CD14-positive monocyte (primary cell): ENCODE measurements around the gene ATF4. TPM values are rescaled to one million over a fixed set of nuclear protein-coding genes. Genes with fewer than 3 reads are reported as not detected.
A peak's percentile ranks its signal among the peaks of the same experiment; 100 is the strongest.

Experiments
- DNase-seq, 3 donors: peaks; one replicate each; pipeline ENCODE4 v3.0.0-alpha.2; 2011 to 2022
- H2AFZ ChIP-seq: 2 replicates; pipeline ENCODE4 v1.6.0; 2012; ENCODE audit warnings: mild to moderate bottlenecking, low read depth, low read length, inconsistent platforms; ENCODE audit not compliant: insufficient read depth, poor library complexity, severe bottlenecking
- H3K27ac ChIP-seq, 2 donors: 1 replicate in 1 of 2; 2 replicates in 1 of 2; pipeline ENCODE4 v1.5.1; 2012 to 2013; ENCODE audit warnings: low read length in 2 of 2, control low read depth in 1 of 2, inconsistent platforms in 1 of 2, low read depth in 1 of 2, mild to moderate bottlenecking in 1 of 2
- H3K27me3 ChIP-seq, 2 donors: one replicate each; pipeline versions ENCODE4 v1.6.0 to v1.6.1; 2011 to 2013; ENCODE audit warnings: low read length in 2 of 2; ENCODE audit not compliant: control insufficient read depth in 2 of 2, insufficient read depth in 2 of 2
- H3K36me3 ChIP-seq, 2 donors: replicated peaks in 1 of 2; 1 replicate in 1 of 2; 2 replicates in 1 of 2; pipeline versions ENCODE4 v1.5.1 to v1.6.1; 2012 to 2013; ENCODE audit warnings: low read length in 2 of 2, control low read depth in 1 of 2, inconsistent platforms in 1 of 2, mild to moderate bottlenecking in 1 of 2; ENCODE audit not compliant: insufficient read depth in 2 of 2, control insufficient read depth in 1 of 2
- H3K4me1 ChIP-seq, 2 donors: 1 replicate in 1 of 2; 2 replicates in 1 of 2; pipeline versions ENCODE4 v1.5.1 to v1.6.1; 2012 to 2013; ENCODE audit warnings: low read length in 2 of 2, control low read depth in 1 of 2, inconsistent platforms in 1 of 2, mild to moderate bottlenecking in 1 of 2, moderate library complexity in 1 of 2; ENCODE audit not compliant: insufficient read depth in 2 of 2, control insufficient read depth in 1 of 2
- H3K4me2 ChIP-seq: replicated peaks from 2 replicates; pipeline ENCODE3; 2012; ENCODE audit warnings: low read length, moderate library complexity, mild to moderate bottlenecking; ENCODE audit not compliant: poor library complexity, severe bottlenecking; ENCODE audit errors: extremely low read depth
- H3K4me3 ChIP-seq, 3 experiments: fragments of 200-600 bp in 1 of 3; sonication (generic) in 1 of 3; replicated peaks in 1 of 3; 1 replicate in 2 of 3; 2 replicates in 1 of 3; pipeline ENCODE4 v1.5.1; 2011 to 2013; ENCODE audit warnings: low read length in 3 of 3, mild to moderate bottlenecking in 3 of 3, control low read depth in 2 of 3, low read depth in 2 of 3, inconsistent platforms in 1 of 3, moderate library complexity in 1 of 3
- H3K79me2 ChIP-seq: 2 replicates; pipeline ENCODE4 v1.6.0; 2012; ENCODE audit warnings: mild to moderate bottlenecking, control low read depth, inconsistent platforms, low read length, moderate library complexity; ENCODE audit not compliant: insufficient read depth
- H3K9ac ChIP-seq: 2 replicates; pipeline ENCODE4 v1.6.0; 2017; ENCODE audit warnings: low read length, mild to moderate bottlenecking; ENCODE audit not compliant: insufficient read depth, poor library complexity, severe bottlenecking
- H3K9me3 ChIP-seq, 2 donors: replicated peaks in 1 of 2; 1 replicate in 1 of 2; 2 replicates in 1 of 2; pipeline versions ENCODE4 v1.5.1 to v1.6.1; 2012 to 2013; ENCODE audit warnings: low read length in 2 of 2, control low read depth in 1 of 2; ENCODE audit not compliant: control insufficient read depth in 1 of 2, insufficient read depth in 1 of 2
- H4K20me1 ChIP-seq: 2 replicates; pipeline ENCODE4 v1.6.0; 2012; ENCODE audit warnings: mild to moderate bottlenecking, low read length, control low read depth, moderate library complexity; ENCODE audit not compliant: insufficient read depth
- H3K27ac Mint-ChIP-seq, 7 donors: one replicate each; pipeline ENCODE4 v1.8.0; 2020; ENCODE audit warnings: mild to moderate bottlenecking in 7 of 7, mixed read lengths in 7 of 7, moderate library complexity in 6 of 7, inconsistent platforms in 2 of 7
- H3K27me3 Mint-ChIP-seq, 3 donors: one replicate each; pipeline ENCODE4 v1.8.0; 2021 to 2022; ENCODE audit warnings: low read depth in 3 of 3, mild to moderate bottlenecking in 3 of 3, mixed read lengths in 3 of 3, moderate library complexity in 3 of 3, inconsistent platforms in 1 of 3
- H3K36me3 Mint-ChIP-seq, 2 donors: one replicate each; pipeline ENCODE4 v1.8.0; 2020; ENCODE audit warnings: mixed read lengths in 2 of 2, inconsistent platforms in 1 of 2, mild to moderate bottlenecking in 1 of 2
- H3K4me1 Mint-ChIP-seq: one replicate; pipeline ENCODE4 v1.8.0; 2020; ENCODE audit warnings: mild to moderate bottlenecking, mixed read lengths
- H3K4me3 Mint-ChIP-seq, 2 donors: one replicate each; pipeline ENCODE4 v1.8.0; 2020; ENCODE audit warnings: mild to moderate bottlenecking in 2 of 2, mixed read lengths in 2 of 2, moderate library complexity in 1 of 2
- H3K9me3 Mint-ChIP-seq, 7 donors: one replicate each; pipeline ENCODE4 v1.8.0; 2020 to 2022; ENCODE audit warnings: mixed read lengths in 7 of 7, mild to moderate bottlenecking in 6 of 7, moderate library complexity in 6 of 7, inconsistent platforms in 2 of 7
- WGBS: methylation state at CpG from one replicate; pipeline ENCODE4 v1.1.5; 2013; ENCODE audit warnings: missing lambda C conversion rate; ENCODE audit not compliant: insufficient coverage; 5-methylcytosine and 5-hydroxymethylcytosine counted together
- intact Hi-C, 2 donors: fragments of 100-400 bp; cut with micrococcal nuclease; formaldehyde crosslinking; loops; one replicate each; pipeline versions ENCODE4 v1.15.0 to v1.15.1; 2023
- polyA plus RNA-seq, 3 donors: library from polyadenylated mRNA; depleted of rRNA in 1 of 3; unstranded in 2 of 3; stranded (reverse) in 1 of 3; fragments of 300-500 nt in 2 of 3; fragments of >200 nt in 1 of 3; fragmentation: Illumina TruSeq in 2 of 3; gene quantifications; 1 replicate in 2 of 3; 2 replicates in 1 of 3; pipeline ENCODE4 v1.2.3, GENCODE V29; 2012 to 2021
- TF ChIP-seq, protein P1 (sequence below): fragments of 200-600 bp; IDR thresholded peaks from one replicate; pipeline ENCODE4 v1.8.0; 2022; ENCODE audit warnings: antibody characterized with exemption, mild to moderate bottlenecking

ATF4 gene
- polyA plus RNA-seq, 3 donors = 55.1 to 606 (median 59.0) TPM

- 96% methylated on average over 6 of the region's 17 CpGs for WGBS
- Histone ChIP-seq H3K9ac (no peak overlapping the region), H3K4me2 (peak overlapping the region; percentile 62), H3K27ac (peak overlapping the region in 1 of 2 donors; percentile 69), H3K4me3 (peak overlapping the region in 1 of 3 experiments; percentile 63), H3K79me2 (no peaks in the 10 kb centered on the region), H4K20me1 (no peaks in the 10 kb centered on the region), H3K36me3 (no peaks in the 10 kb centered on the region), H2AFZ (peak overlapping the region; percentile 82), H3K27me3 (no peaks in the 10 kb centered on the region), H3K9me3 (no peaks in the 10 kb centered on the region), H3K4me1 (peaks cover 18 to 20% of the 10 kb centered on the region in 2 donors)
- Mint-ChIP-seq H3K9me3 (peaks cover 0 to 2% (median 0%) of the 10 kb centered on the region in 7 donors), H3K4me1 (peaks cover 24% of the 10 kb centered on the region), H3K27me3 (peaks cover 0 to 7% (median 4%) of the 10 kb centered on the region in 3 donors), H3K36me3 (no peaks in the 10 kb centered on the region), H3K4me3 (peak overlapping the region; percentile 48 to 60), H3K27ac (peak overlapping the region in 6 of 7 donors; percentile 37 to 71 (median 67))
- DNase-seq = no peak
- TF ChIP-seq, protein P1, sequence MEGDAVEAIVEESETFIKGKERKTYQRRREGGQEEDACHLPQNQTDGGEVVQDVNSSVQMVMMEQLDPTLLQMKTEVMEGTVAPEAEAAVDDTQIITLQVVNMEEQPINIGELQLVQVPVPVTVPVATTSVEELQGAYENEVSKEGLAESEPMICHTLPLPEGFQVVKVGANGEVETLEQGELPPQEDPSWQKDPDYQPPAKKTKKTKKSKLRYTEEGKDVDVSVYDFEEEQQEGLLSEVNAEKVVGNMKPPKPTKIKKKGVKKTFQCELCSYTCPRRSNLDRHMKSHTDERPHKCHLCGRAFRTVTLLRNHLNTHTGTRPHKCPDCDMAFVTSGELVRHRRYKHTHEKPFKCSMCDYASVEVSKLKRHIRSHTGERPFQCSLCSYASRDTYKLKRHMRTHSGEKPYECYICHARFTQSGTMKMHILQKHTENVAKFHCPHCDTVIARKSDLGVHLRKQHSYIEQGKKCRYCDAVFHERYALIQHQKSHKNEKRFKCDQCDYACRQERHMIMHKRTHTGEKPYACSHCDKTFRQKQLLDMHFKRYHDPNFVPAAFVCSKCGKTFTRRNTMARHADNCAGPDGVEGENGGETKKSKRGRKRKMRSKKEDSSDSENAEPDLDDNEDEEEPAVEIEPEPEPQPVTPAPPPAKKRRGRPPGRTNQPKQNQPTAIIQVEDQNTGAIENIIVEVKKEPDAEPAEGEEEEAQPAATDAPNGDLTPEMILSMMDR = no peak
- intact Hi-C loops = loop anchor here (5.0 kb wide), 2 partner anchors 38 to 43 kb away; partner anchors contain the start of gene RPS19BP1 (in 1 of the 2)
These were observed 31.0 kb upstream of the ATF4 start for GRCh38 chr22:39489094-39490068.

- H3K4me3 ChIP-seq = peak overlapping the region in 1 of 3 experiments; percentile 63
- TF ChIP-seq, protein P1 = no peak
- Mint-ChIP-seq H3K4me1 (peaks cover 33% of the 10 kb centered on the region), H3K36me3 (no peaks in the 10 kb centered on the region), H3K27me3 (peaks cover 0 to 5% (median 4%) of the 10 kb centered on the region in 3 donors), H3K27ac (peak overlapping the region in 6 of 7 donors; percentile 37 to 71 (median 67)), H3K9me3 (peaks cover 0 to 2% (median 0%) of the 10 kb centered on the region in 7 donors), H3K4me3 (peak overlapping the region; percentile 48 to 60)
- H2AFZ ChIP-seq = peak overlapping the region; percentile 82
- no peaks in the 10 kb centered on the region for H3K36me3 ChIP-seq
- no peaks in the 10 kb centered on the region for H3K79me2 ChIP-seq
- peaks cover 27 to 29% of the 10 kb centered on the region in 2 donors for H3K4me1 ChIP-seq
- intact Hi-C loops = loop anchor here (5.0 kb wide), 2 partner anchors 37 to 42 kb away; partner anchors contain the start of gene RPS19BP1 (in 1 of the 2)
- no peaks in the 10 kb centered on the region for H3K9me3 ChIP-seq
- 50% methylated on average over 9 of the region's 13 CpGs for WGBS
- H3K27me3 ChIP-seq = no peaks in the 10 kb centered on the region
- H3K4me2 ChIP-seq = peak overlapping the region; percentile 62
- H3K9ac ChIP-seq = no peak overlapping the region
- peak overlapping the region in 1 of 2 donors; percentile 69 for H3K27ac ChIP-seq
- no peaks in the 10 kb centered on the region for H4K20me1 ChIP-seq
- DNase-seq = peak; percentile 63 to 82 (median 80)
These were observed 30.1 kb upstream of the ATF4 start for GRCh38 chr22:39490135-39490798.
